ENCODE results near the gene NCKIPSD. TPM values are rescaled to one million over a fixed set of nuclear protein-coding genes. Genes with fewer than 3 reads are reported as not detected.

The NCKIPSD gene
- total RNA-seq, 1 donor from 2014 or later, result 25.3 TPM

DNA sequence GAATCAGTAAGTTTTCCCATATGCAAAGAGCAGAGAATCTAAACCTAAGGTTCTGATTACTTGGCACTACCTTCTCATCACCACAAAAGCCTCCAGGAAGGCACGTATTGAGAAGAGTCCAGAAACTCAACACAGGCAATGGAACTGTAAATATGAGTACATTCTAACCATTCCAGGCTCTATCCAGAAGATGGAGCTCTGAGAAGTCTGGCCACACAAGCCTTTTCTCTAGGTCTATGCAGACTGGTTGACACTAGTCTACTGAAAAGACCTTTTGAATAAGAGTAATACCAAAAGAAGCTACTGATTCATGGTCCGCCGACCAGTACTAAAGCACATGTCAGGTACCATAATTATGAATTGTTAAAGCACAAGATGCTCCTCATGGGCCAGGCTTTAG lies 12.2 kb upstream of the NCKIPSD start:
- TF ChIP-seq, protein P1, sequence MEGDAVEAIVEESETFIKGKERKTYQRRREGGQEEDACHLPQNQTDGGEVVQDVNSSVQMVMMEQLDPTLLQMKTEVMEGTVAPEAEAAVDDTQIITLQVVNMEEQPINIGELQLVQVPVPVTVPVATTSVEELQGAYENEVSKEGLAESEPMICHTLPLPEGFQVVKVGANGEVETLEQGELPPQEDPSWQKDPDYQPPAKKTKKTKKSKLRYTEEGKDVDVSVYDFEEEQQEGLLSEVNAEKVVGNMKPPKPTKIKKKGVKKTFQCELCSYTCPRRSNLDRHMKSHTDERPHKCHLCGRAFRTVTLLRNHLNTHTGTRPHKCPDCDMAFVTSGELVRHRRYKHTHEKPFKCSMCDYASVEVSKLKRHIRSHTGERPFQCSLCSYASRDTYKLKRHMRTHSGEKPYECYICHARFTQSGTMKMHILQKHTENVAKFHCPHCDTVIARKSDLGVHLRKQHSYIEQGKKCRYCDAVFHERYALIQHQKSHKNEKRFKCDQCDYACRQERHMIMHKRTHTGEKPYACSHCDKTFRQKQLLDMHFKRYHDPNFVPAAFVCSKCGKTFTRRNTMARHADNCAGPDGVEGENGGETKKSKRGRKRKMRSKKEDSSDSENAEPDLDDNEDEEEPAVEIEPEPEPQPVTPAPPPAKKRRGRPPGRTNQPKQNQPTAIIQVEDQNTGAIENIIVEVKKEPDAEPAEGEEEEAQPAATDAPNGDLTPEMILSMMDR (conservative IDR thresholded peaks at IDR 0.05), result no peak
- H3K27me3 Mint-ChIP-seq (ENCODE audit: low read depth), result no peaks in the 10 kb centered on the region
- H3K27ac Mint-ChIP-seq (ENCODE audit: unreplicated experiment), result no peak overlapping the region
- peaks cover 27% of the 10 kb centered on the region for H3K4me1 Mint-ChIP-seq
- peaks cover 23% of the 10 kb centered on the region for H3K36me3 Mint-ChIP-seq (ENCODE audit: low read depth)
- no peak for DNase-seq (ENCODE audit: low read depth, low spot score)
- H3K4me3 Mint-ChIP-seq, result no peak overlapping the region
- no peaks in the 10 kb centered on the region for H3K9me3 Mint-ChIP-seq

DNA sequence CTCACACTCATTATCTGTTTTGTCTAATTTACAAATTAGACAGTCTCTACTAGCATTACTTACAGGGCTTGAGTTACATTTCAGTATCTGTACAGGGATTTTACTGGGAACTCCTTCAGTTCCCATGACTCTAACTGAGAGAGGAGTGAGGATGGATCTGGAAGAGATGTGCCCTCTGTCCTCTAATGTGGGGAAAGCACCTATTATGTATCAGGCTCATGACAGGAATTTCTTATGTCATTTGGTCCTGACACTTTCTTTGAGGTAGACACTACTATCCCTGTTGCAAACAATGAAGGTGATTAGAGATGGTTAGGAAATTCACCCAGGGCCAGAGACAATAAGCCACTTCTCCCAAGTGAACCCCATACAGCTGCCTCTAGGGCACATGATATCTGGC lies 10.9 kb upstream of the NCKIPSD start:
- Mint-ChIP-seq H3K27me3 (ENCODE audit: low read depth) (no peaks in the 10 kb centered on the region), H3K9me3 (no peaks in the 10 kb centered on the region), H3K27ac (ENCODE audit: unreplicated experiment) (no peak overlapping the region), H3K4me1 (peaks cover 21% of the 10 kb centered on the region), H3K36me3 (ENCODE audit: low read depth) (peaks cover 19% of the 10 kb centered on the region), H3K4me3 (no peak overlapping the region)
- DNase-seq (ENCODE audit: low read depth, low spot score), result no peak
- TF ChIP-seq, protein P1 (conservative IDR thresholded peaks at IDR 0.05), result no peak

DNA sequence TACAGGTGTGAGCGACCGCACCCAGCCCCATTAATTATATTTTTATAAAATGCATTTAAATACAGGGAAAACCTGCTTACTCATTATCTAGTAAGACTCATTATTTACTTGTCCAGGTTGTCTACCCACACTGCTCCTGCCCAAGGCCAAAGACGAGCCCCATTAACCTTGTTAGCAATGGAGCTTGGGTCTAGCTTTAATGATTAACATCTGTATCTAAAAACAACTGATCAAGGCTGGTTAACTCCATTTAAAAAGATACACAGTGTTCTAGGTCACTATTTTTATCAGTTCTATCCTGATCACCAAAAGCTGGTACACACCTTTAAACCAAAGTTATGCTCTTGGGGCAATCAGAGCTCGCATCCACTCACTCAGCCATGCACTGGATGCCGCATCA lies 10.4 kb upstream of the NCKIPSD start:
- H3K36me3 Mint-ChIP-seq (ENCODE audit: low read depth), result peaks cover 21% of the 10 kb centered on the region
- no peak for DNase-seq (ENCODE audit: low read depth, low spot score)
- H3K27me3 Mint-ChIP-seq (ENCODE audit: low read depth), result no peaks in the 10 kb centered on the region
- no peak overlapping the region for H3K27ac Mint-ChIP-seq (ENCODE audit: unreplicated experiment)
- no peak overlapping the region for H3K4me3 Mint-ChIP-seq
- TF ChIP-seq, protein P1 (conservative IDR thresholded peaks at IDR 0.05), result no peak
- no peaks in the 10 kb centered on the region for H3K9me3 Mint-ChIP-seq
- H3K4me1 Mint-ChIP-seq, result peaks cover 21% of the 10 kb centered on the region

DNA sequence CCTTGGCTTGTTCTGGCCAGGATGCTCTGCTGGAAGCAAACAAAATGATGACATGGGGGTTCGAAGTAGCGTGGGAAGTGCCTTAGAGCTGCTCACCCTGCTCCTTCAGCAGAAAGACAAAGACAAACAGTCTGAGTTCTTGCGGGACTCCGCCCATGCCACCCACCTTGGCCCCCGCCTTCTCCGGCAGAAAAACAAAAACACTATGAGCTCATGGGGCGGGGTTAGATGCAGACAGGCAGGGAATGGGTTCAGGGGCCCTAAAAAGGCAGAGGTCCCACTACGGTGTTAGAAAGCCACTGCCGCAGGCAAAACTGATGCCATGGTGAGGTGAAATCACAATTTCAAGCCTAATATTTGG lies 9.7 kb upstream of the NCKIPSD start:
- Mint-ChIP-seq H3K27me3 (ENCODE audit: low read depth) (no peaks in the 10 kb centered on the region), H3K9me3 (no peaks in the 10 kb centered on the region), H3K4me3 (no peak overlapping the region), H3K27ac (ENCODE audit: unreplicated experiment) (peak overlapping the region; percentile 79), H3K36me3 (ENCODE audit: low read depth) (peaks cover 23% of the 10 kb centered on the region), H3K4me1 (peaks cover 21% of the 10 kb centered on the region)
- TF ChIP-seq, protein P1 (conservative IDR thresholded peaks at IDR 0.05), result no peak
- DNase-seq (ENCODE audit: low read depth, low spot score), result no peak

DNA sequence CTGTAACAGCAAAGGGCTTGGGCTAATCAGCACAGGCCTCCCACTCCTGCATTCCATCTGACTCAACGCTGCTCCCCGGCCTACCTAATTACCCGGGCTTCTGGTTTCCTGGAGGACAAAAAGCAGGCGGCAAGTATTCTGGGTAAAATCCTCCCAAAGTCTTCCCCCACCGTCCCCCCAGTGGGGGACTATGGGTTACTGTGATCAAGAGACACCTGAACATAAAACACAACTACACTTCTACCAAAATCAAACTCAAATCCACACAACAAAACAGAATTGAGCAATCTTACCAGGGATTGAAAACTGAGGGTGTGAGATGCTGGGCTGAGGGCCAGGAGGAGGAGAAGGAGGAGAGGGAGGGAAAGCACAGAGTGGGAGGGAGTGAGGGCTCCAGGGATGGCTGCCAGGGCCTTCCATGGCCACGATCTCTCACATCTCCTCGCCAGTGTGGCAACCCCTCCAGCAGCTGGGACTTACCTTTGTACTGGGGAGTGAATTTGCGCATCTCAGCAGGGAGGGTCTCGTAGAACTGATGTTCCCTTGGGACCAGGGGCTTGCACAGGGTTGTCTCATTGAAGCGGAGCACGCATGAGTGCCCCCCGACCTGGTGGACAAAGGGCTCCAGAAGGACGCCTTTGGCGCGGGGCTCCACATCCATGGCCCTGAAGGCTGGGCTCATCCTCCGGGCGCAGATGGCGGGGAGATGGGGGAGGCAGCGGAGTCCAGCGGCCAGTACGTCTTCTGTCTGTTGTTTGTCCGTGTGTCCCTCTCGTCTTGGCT lies 9.1 kb upstream of the NCKIPSD start:
- TF ChIP-seq, protein P1 (conservative IDR thresholded peaks at IDR 0.05), result no peak
- H3K9me3 Mint-ChIP-seq, result no peaks in the 10 kb centered on the region
- DNase-seq (ENCODE audit: low read depth, low spot score), result no peak
- peaks cover 21% of the 10 kb centered on the region for H3K4me1 Mint-ChIP-seq
- no peak overlapping the region for H3K4me3 Mint-ChIP-seq
- H3K27me3 Mint-ChIP-seq (ENCODE audit: low read depth), result no peaks in the 10 kb centered on the region
- peaks cover 23% of the 10 kb centered on the region for H3K36me3 Mint-ChIP-seq (ENCODE audit: low read depth)
- H3K27ac Mint-ChIP-seq (ENCODE audit: unreplicated experiment), result peak overlapping the region; percentile 79
